MM.1S (cell line): ENCODE results near the gene SKOR1.

ENCODE experiments used
- CTCF ChIP-seq: fragments of 300-600 bp; sonication (generic); IDR thresholded peaks from 2 replicates; pipeline ENCODE4 v1.5.1; 2016; ENCODE audit warnings: antibody characterized with exemption, low read length, mixed read lengths
- EZH2phosphoT487 ChIP-seq: fragments of 300-600 bp; sonication (generic); IDR thresholded peaks from 2 replicates; pipeline ENCODE4 v1.6.1; 2018; ENCODE audit warnings: antibody characterized with exemption, low read length

- TF ChIP-seq CTCF (no peak), EZH2phosphoT487 (no peak)
These were observed 54.3 kb downstream of the SKOR1 start for GRCh38 chr15:67879440-67880129.
